HUES64 (cell line): ENCODE data around the gene TNIP2.

Source experiments
- H3K27ac ChIP-seq: 2 replicates; pipeline ENCODE4 v1.7.0; 2013; ENCODE audit warnings: low read depth, low read length, inconsistent platforms
- H3K27me3 ChIP-seq: 2 replicates; pipeline ENCODE4 v1.6.1; 2013; ENCODE audit warnings: mild to moderate bottlenecking, low read length; ENCODE audit not compliant: insufficient read depth
- H3K36me3 ChIP-seq: 2 replicates; pipeline ENCODE4 v1.6.1; 2013; ENCODE audit warnings: mild to moderate bottlenecking, low read length; ENCODE audit not compliant: insufficient read depth
- H3K4me1 ChIP-seq: 2 replicates; pipeline ENCODE4 v1.6.1; 2013; ENCODE audit warnings: mild to moderate bottlenecking, low read length, moderate library complexity; ENCODE audit not compliant: insufficient read depth
- H3K4me3 ChIP-seq: 2 replicates; pipeline ENCODE4 v1.5.1; 2013; ENCODE audit warnings: mild to moderate bottlenecking, low read length, moderate library complexity
- H3K9ac ChIP-seq: 2 replicates; pipeline ENCODE4 v1.6.1; 2013; ENCODE audit warnings: mild to moderate bottlenecking, low read depth, low read length
- H3K9me3 ChIP-seq: 2 replicates; pipeline ENCODE4 v1.6.1; 2013; ENCODE audit warnings: low read depth, low read length; ENCODE audit not compliant: insufficient read depth
- WGBS: fragments of 150-250, 120-280 bp; methylation state at CpG from one replicate; pipeline ENCODE4 v1.1.7; 2013; ENCODE audit warnings: missing lambda C conversion rate; 5-methylcytosine and 5-hydroxymethylcytosine counted together

TNIP2 gene

DNA sequence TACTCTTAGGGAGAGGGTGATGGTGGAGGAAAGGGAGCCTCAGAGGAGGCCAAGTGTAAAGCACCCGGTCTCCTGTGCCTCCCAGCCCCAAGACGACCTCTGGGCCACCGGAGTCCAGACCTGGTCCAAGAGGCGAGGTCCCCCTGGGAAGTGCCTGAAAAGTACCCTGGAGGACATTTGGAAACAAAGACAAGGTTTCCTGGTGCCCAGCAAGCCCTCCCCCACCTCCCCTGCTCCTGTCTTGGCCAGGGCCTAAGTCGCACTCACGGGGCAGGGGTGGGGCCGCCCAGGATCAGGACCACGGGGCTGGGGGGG is 36.2 kb upstream of the TNIP2 start:
- 56% methylated on average over 8 of the region's 8 CpGs for WGBS
- Histone ChIP-seq H3K27ac (no peak overlapping the region), H3K27me3 (peaks cover 25% of the 10 kb centered on the region), H3K4me1 (0 out of 2 replicates have a peak, but pooled peaks cover 6% of the 10 kb centered on the region), H3K36me3 (no peaks in the 10 kb centered on the region), H3K9me3 (no peaks in the 10 kb centered on the region), H3K9ac (no peak overlapping the region), H3K4me3 (no peak overlapping the region)

GRCh38 chr4:2791518-2792395 is 35.6 kb upstream of the TNIP2 start:
- peaks cover 25% of the 10 kb centered on the region for H3K27me3 ChIP-seq
- H3K27ac ChIP-seq = no peak overlapping the region
- 0 out of 2 replicates have a peak, but pooled peaks cover 6% of the 10 kb centered on the region for H3K4me1 ChIP-seq
- WGBS = 88% methylated on average over 9 of the region's 10 CpGs
- no peak overlapping the region for H3K4me3 ChIP-seq
- H3K9me3 ChIP-seq = no peaks in the 10 kb centered on the region
- no peaks in the 10 kb centered on the region for H3K36me3 ChIP-seq
- no peak overlapping the region for H3K9ac ChIP-seq

DNA sequence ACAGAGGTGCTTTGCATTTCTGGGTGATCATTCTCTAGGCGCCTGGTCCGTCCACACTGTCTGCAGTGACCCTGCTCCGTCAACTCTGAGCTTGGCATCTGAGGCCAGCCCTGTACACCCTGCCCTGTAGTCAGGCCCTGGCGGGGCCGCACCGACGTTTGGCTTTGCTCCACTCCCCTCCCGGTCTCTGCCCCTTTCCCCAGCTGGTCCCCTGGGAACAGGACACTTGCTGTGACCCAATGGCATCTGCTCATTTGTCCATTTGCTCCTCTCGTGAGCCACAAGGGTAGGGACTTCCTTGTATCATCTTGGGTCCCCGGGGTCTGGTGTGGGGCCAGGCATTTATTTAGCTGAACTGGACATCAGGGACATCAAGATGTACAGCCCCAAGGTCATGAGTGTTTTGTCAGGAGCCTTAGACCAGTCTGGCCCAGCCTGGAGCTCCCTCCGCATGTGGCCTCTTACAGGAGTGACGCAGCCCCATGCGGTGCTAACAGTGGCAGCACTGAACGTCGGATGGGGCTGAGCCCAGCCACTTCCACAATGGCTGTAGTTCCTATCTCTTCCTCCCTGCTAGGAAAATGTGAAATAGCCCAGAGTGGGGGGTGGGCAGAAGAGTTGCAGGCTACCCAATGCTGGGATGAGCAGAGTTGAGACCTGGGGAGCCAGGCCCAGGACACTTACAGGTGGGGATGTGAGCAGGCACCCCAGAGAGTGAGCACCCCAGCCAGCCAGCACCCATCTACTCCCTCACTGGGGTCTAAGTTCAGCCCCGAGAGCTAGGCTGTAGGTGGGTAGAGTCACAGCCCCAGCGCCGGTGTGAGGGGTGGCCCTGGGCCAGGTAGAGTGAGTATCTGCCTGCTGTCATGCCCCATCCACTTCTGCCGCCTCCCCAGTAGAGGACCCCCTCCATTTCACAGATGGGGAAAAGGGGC is 34.7 kb upstream of the TNIP2 start:
- no peak overlapping the region for H3K27ac ChIP-seq
- 76% methylated on average over 19 of the region's 19 CpGs for WGBS
- no peaks in the 10 kb centered on the region for H3K9me3 ChIP-seq
- no peaks in the 10 kb centered on the region for H3K36me3 ChIP-seq
- H3K4me3 ChIP-seq = no peak overlapping the region
- H3K9ac ChIP-seq = no peak overlapping the region
- 0 out of 2 replicates have a peak, but pooled peaks cover 6% of the 10 kb centered on the region for H3K4me1 ChIP-seq
- H3K27me3 ChIP-seq = peaks cover 25% of the 10 kb centered on the region

DNA sequence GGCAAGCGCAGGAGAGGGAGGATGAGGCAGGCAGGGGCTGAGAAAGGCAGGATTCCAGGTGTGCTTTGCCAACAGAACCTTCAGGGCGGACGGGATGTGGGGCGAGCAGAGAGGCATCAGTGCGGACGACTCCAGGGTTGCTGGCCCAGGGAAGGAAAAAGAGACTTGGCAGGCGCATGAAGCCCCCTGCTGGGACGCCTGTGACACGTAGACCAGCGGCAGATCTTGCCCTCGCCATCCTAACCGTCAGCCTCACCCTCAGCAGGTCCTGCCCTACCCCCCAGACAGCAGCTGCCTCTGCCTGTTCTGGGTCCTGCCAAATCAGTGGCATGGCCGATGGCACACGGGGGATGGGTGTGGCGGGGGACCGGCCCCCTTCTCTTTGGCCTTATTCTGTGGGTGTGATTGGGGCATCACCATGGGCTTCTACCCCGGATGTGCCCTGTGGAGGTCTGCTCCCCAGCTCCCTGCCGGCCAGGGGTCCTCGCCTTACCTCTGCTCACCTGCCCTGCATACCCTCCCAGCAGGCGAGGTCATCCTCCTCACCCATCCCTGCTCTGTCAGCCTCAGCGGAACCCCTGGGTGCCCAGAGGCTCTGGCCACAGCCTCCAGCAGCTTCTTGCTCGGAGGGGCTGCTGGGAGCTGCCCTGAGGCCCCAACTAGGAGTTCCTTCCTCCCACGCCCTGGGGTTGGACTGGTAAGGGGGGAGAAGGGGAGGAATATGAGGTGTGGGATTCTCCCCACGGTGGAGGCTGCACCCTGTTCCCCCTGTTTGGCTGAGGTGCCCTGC is 33.9 kb upstream of the TNIP2 start:
- H3K36me3 ChIP-seq = no peaks in the 10 kb centered on the region
- no peak overlapping the region for H3K4me3 ChIP-seq
- H3K4me1 ChIP-seq = 0 out of 2 replicates have a peak, but pooled peaks cover 6% of the 10 kb centered on the region
- H3K27ac ChIP-seq = no peak overlapping the region
- H3K9me3 ChIP-seq = no peaks in the 10 kb centered on the region
- WGBS = 84% methylated on average over 24 of the region's 24 CpGs
- H3K9ac ChIP-seq = no peak overlapping the region
- peaks cover 25% of the 10 kb centered on the region for H3K27me3 ChIP-seq

DNA sequence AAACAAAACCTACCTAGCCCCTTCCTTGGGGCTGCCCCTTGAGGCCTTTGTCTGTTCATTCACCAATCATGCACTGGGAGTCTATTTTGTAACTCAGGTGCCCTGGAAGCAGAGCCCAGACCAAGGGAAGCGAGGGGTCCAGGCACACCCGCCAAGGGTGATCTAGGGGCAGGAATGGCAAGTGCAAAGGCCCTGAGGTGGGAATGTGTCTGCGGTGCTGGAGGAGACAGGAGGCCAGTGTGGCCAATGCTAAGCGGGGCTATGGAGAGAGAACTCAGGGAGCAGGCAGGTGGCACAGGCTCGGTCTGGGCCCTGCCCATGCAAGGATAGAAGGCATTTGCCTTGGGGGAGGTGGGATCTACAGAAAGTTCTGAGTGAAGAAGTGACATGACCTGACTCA is 33.2 kb upstream of the TNIP2 start:
- H3K9ac ChIP-seq = no peak overlapping the region
- 97% methylated on average over 5 of the region's 5 CpGs for WGBS
- no peak overlapping the region for H3K27ac ChIP-seq
- H3K4me3 ChIP-seq = no peak overlapping the region
- no peaks in the 10 kb centered on the region for H3K9me3 ChIP-seq
- H3K27me3 ChIP-seq = peaks cover 25% of the 10 kb centered on the region
- no peaks in the 10 kb centered on the region for H3K36me3 ChIP-seq
- H3K4me1 ChIP-seq = 0 out of 2 replicates have a peak, but pooled peaks cover 6% of the 10 kb centered on the region

DNA sequence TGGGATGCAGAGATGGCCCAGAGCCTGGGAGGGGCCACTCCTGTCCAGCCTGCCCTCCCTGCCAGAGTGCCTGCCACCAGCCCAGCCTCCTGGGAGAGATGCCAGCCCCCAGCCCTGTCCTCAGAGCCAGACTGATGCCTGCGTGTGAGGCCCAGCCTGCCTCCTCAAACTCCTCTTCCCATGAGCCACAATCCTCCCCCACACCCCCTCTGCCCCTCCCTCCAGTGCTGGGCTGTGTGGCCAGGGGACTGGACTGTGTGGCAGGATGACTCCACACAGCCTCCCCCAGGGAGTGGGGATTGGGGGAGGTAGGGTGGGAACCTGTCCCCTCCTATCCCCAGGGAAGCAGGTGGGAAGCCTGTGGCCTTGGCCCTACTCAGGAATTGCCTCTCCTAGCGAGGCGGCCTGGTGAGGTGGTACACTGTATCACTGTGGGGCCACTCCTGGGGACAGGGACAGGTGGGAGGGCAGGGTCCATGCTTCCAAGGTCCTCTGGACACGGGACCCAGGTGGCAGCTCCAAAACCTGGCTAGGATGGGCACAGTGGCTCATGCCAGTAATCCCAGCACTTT is 32.5 kb upstream of the TNIP2 start:
- no peaks in the 10 kb centered on the region for H3K36me3 ChIP-seq
- WGBS = 89% methylated on average over 4 of the region's 4 CpGs
- H3K9me3 ChIP-seq = no peaks in the 10 kb centered on the region
- H3K27ac ChIP-seq = no peak overlapping the region
- H3K27me3 ChIP-seq = peaks cover 19% of the 10 kb centered on the region
- H3K4me3 ChIP-seq = no peak overlapping the region
- H3K9ac ChIP-seq = no peak overlapping the region
- 0 out of 2 replicates have a peak, but pooled peaks cover 6% of the 10 kb centered on the region for H3K4me1 ChIP-seq

GRCh38 chr4:2788101-2788500 is 32.0 kb upstream of the TNIP2 start:
- Histone ChIP-seq H3K9ac (no peak overlapping the region), H3K9me3 (no peaks in the 10 kb centered on the region), H3K27ac (no peak overlapping the region), H3K4me3 (no peak overlapping the region), H3K27me3 (peaks cover 14% of the 10 kb centered on the region), H3K36me3 (no peaks in the 10 kb centered on the region), H3K4me1 (0 out of 2 replicates have a peak, but pooled peaks cover 6% of the 10 kb centered on the region)
- 91% methylated on average over 7 of the region's 7 CpGs for WGBS

- Histone ChIP-seq H3K4me3 (no peak overlapping the region), H3K4me1 (0 out of 2 replicates have a peak, but pooled peaks cover 6% of the 10 kb centered on the region), H3K27me3 (peaks cover 10% of the 10 kb centered on the region), H3K9ac (no peak overlapping the region), H3K36me3 (no peaks in the 10 kb centered on the region), H3K27ac (no peak overlapping the region), H3K9me3 (no peaks in the 10 kb centered on the region)
- WGBS = 82% methylated on average over 16 of the region's 18 CpGs
Measured at GRCh38 chr4:2787230-2788100, 31.3 kb upstream of the TNIP2 start.

GRCh38 chr4:2786794-2787229 is 30.7 kb upstream of the TNIP2 start:
- WGBS = 94% methylated on average over 9 of the region's 9 CpGs
- no peak overlapping the region for H3K27ac ChIP-seq
- H3K9ac ChIP-seq = no peak overlapping the region

More at GRCh38 chr4:2786794-2787229, 30.7 kb upstream of the TNIP2 start:
- no peak overlapping the region for H3K4me3 ChIP-seq
- H3K36me3 ChIP-seq = no peaks in the 10 kb centered on the region
- 0 out of 2 replicates have a peak, but pooled peaks cover 6% of the 10 kb centered on the region for H3K4me1 ChIP-seq
- peaks cover 3% of the 10 kb centered on the region for H3K27me3 ChIP-seq
- no peaks in the 10 kb centered on the region for H3K9me3 ChIP-seq
